GM19023 (cell line): Measurements from ENCODE around the gene RFT1.
"Not testable (repeated sequence)": the region's sequence is repeated elsewhere in the genome, so short reads cannot be mapped to it uniquely, and the experiment has no call there.

Experiments
- ATAC-seq: cut with Tn5 transposase; IDR thresholded peaks from one replicate; pipeline ENCODE4 v1.9.1; 2021; ENCODE audit warnings: mild to moderate bottlenecking, moderate library complexity; ENCODE audit not compliant: unreplicated experiment

The RFT1 gene

DNA sequence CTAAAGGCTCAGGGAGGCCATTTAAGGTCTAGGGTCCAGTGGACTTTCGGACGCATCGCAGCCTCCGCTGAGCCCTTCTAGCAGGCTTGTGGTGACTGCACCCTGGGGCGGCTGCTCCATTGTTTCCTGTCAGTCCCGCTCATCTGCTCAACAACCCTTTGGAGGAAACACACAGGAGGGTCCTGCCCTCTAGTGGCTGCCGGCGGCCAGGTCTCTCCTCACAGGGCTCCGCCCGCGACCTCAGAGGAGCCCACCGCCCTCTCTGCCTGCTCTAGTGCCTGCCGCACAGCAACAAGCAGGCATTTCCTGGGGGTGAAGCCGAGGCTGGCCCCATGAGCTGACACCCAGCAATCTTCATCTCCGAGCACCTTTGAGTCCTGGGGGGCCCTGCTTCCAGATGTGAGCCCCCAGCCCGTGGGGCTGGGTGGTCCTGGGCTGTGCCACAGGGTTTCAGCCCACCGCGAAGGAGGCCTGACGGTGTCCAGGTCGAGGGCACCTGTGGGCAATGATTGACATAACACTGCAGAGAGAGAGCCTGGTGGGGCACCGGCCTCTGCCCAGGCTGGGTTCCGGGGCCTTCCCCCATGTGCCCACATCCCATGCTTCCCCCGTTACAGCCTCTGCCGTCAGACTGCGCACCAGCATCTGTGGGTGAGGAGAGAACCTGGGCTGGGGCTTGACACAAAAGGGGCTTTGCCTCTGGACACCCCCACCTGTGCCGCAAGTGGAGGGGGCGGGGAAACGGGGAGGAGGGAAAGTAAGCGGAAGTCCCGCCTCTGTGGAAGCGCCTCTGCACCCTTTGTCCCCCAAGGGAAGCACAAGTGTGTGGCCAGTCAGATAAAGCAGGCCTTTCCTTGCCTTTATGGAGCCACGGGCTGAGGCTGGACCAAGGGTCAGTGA, 57.3 kb downstream of the RFT1 start:
- peak; percentile 84 for ATAC-seq

DNA sequence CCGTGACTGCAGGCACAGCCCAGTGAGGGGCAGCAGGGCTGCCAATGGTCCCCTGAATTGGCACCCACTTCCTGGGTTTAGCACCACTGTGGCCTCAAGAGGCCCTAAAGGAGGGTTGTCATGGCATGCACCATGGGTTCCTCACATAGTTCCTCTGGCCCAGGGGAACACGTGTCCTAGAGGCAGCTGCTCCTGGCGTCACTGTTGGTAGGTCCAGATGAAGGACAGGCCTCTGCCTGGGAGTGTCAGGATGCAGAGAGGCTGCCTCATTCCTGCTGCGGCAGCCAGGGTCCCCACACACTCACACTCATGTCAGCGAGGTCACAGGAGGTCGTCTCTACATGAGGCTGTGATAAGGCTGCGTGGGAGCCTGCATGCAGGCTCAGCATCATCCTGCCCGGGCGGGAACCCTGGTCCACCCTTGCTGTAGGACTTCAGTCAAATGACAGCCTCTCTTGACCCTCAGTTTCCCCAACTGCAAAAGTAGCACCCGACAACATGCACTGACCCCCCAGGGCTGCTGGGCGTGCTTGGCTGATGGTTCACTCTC, 58.3 kb downstream of the RFT1 start:
- ATAC-seq = no peak

DNA sequence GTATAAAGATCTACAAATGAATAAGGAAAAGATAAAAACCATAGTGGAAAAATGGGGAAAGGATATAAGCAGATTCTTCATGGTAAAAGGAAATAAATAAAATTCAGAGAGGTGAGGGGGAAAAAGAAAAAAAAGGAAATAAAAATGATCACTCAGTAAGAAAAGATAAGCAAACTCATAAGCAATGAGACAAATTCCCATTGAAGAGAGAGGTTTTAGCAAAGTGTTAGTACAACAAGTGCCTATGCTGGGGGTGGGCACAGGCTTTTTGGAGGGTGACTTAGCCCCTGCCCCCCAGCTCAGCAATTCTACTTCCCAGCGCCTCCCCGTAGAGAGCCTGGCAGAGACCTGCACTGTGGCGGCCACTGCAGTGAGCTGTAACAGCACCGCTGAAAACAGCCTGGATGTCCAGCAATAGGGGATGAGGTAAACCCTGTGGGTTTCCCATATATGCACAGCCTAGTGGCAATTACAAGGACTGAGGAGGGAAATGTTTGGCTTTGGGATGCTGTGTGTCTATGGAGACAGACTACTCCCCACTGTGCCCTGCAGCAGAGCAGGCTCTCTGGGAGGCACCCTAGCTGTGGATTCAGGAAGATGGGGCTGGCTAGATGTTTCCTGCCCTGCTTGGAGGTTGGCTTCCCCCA, 60.7 kb downstream of the RFT1 start:
- no peak for ATAC-seq

DNA sequence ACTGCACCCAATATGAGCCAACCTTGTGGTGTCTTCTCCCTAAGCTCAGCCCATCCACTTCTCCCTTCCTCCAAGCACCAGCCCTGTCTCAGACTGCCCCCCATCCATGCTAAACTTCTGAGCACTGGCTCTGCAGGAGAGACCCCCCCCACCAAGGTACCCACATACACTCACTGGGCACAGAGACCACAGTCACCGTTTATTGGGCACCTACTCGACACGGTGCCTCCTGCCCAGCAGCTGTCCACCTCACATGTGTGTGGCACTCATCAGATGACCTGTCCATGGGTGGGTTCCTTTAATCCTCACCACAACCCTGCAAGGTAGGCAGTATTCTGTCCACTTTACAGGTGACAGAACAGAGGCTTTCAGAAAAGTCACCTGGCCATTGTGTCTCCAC, 62.1 kb downstream of the RFT1 start:
- ATAC-seq = no peak

DNA sequence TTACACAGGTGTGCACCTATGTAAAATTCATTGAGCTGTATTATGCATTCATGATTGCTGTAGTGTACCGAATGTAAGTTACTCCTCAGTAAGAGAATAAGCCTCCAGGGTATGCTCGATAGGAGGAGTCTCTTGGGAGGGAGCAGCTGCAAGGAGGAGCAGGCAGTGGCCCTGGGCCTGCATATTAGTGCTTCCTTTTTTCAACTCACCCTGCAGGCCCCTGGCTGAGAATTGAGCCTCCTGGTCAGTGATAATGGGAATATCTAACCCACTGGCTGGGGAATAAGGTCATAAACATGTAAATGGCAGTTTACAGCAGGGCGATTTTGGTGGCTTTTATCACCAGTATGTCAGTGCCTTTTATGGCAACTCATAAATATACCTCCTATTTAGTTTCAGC, 62.7 kb downstream of the RFT1 start:
- ATAC-seq = no peak

DNA sequence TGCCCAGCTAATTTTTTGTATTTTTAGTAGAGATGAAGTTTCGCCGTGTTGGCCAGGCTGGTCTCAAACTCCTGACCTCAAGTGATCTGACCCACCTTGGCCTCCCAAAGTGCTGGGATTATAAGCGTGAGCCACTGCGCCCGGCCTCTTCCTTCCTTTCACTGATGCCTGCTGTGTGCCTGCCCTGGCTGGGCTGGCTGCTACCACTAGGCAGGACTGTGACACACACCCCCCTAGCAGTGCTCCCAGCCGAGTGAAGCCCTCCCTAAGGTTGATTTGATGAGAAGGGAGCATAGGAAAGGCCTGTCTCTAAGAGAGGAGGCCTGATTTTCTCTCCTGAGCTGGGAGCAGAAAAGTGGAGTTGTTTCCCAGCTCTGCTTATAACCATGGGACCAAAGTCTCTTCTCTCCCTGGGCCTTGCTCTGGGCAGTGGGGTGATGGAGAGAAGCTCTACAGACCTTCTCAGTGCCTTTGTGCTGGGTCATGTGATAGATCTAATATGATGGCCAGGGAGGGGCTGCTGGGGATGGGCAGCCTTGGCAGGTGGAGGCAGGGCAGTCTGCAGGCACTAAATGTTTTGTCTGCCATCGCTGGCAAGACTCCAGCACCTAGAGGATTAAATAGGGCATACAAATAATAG, 64.3 kb downstream of the RFT1 start:
- ATAC-seq = no peak

DNA sequence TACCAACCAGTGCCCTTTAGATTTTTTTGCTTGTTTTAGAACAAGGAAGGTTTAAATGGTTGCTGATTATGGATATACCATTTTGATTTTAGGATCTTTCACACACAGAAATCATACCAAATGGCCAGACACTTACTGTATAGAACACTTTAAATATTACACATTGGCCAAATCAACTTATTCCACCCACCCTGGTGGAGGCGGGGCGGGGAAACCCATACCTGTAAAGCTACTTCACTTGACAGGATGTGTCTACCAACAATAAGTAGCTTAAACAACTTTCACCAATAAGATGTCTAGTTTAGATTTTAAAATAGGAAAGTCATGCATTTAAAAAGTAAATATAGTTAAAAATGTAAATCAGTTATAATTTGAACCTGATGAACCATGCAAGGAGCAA, 67.3 kb downstream of the RFT1 start:
- ATAC-seq = no peak

DNA sequence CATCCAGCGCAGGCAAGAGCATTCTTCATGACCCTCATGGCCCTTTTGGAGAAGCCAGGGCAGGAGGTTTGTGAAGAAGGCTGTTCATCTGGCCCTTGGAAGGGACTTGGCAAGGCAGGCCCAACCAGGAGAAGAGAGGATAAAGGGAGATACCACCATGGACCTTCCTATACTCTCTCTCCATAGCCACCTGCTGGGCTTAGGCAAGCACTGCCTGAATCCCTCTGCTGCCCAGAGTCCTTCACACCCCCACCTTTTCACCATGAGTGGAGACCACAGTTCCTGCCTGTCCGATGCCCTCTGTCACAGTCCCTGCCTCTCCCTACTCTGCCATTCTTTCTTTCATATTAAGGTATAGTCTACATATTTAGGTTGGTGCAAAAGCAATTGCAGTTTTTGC, 73.8 kb downstream of the RFT1 start:
- ATAC-seq = no peak

DNA sequence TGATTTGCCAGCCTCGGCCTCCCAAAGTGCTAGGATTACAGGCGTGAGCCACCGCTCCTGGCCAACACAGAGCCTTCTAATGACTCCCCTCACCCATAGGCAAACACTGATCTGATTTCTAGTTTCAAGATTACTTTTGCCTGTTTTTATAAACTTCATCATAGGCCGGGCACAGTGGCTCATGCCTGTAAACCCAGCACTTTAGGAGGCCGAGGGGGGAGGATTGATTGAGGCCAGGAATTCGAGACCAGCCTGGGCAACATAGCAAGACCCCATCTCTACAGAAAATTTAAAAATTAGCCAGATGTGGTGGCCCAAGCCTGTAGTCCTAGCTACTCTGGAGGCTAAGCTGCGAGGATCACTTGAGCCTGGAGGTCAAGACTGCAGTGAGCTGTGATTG, 76.0 kb downstream of the RFT1 start:
- not testable (repeated sequence) for ATAC-seq

DNA sequence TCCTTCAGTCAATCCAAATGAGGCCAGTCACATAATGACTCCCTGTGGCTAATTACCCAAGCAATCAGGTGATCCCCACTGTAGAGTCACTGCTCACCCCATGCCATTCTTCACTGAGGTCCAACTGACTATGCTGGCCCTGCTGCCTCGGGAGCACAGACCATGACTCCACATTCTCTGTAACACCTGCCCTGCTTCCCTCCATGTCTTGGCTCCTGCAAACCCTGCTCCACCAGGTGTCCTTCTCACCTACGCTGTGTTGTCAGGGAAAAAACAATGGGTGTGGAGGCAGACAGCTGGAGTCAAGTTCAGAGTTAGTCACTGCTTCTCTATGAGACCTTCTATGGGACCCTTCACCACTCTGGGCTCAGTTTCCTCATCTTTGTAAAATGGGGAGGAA, 78.3 kb downstream of the RFT1 start:
- no peak for ATAC-seq

DNA sequence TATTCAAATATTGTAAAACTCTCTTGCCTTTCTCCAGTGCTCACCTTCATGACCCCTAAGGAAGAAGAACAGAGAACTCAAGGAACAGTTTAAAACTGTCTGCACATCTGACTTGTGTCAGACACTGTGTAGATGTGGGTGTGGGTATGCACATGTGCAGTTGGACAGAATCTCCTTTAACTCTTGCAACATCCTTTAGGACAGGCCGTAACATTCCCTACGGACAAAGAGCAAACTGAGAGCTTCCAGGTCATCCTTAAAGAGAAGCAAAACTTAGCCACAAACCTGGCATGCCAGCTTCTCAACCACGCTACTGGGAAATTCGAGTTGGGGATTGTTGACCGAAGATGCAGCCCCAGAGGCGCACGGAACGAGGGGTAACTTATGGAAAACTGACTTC, 80.2 kb downstream of the RFT1 start:
- no peak for ATAC-seq

DNA sequence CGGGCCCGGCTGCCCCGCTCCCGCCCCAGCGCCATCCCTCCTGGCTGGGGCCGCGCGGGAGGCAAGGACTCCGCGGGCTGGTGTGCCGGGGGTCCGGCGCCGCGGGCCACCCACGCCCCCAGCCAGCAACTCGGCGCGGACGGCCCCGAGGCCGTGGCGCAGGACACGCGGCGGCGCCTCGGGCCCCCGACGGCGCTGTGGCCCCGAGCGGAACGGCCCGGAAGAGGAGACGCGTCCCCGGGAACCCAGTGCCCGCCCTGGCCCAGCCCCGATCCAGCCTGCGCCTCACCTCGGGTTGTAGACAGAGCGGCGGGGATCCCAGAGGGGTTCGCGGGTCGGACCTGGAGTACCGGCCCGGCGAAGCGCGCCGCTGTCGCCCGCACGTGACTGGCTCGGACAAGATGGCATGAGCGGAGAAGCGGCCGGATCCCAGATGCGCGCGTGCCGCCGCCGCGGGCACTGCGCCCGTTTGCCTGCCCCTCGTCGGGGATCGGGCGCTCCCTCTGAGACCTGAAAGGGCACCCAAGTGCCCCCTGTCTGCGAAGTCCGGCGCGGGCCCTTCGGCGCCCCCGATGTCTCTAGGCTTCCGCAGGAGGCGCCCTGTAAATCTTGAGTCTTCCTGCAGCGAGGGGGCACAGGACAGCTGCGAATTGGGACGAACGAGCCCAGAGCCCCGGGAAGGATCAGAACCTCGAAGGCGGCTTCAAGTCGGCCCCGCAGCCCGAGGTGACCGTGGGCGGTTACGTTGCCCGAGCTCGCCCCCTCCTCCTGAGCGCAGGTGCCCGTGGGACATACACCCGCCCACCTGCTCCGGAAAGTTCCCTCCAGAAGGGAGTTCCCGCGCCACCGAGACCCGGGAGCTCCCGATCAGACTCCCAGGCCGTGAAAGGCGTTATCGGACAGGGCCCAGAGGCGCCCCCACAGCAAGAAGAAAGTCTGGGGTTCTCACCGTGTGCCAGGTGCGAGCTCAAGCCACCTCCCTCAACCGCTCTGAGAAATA, 83.8 kb downstream of the RFT1 start:
- ATAC-seq = peak; percentile 31

DNA sequence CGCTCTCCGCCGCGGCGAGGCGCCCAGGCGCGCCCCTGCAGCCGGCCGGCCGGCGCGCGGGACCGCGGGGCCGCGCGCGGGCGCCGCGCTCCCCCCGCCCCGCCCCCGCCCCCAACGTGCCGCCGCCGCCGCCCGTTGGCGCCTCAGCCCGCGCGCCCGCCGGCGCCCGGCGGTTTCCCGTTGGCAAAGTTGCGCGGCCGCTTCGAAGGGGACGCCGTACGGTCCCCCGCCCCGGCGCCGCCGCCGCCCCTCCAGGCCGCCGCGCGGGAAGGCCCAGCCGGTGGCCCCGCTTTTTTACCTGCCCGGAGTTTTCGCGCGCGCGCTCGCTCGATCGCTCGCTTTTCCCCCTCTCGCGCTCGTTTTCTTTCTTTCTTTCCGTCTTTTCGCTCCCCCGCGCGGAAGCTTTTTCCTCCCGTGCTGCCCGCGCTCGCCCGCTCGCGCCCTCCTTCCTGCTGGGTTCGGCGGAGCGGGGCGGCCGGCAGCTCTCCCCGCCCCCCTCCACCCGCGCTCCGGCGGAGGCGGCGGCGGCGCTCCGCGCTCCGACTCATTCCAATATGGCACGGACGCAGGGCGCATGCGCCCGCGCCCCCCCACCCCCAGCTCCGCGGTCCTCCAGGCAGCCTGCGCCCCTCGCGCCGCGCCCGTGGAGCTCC, 84.6 kb downstream of the RFT1 start, which contains the start of gene SFMBT1:
SFMBT1 (minus strand) TSS at position 556 of the 653 bp plus-strand sequence. CDS start 76,945 bp downstream, outside the sequence.
- ATAC-seq = peak; percentile 46

DNA sequence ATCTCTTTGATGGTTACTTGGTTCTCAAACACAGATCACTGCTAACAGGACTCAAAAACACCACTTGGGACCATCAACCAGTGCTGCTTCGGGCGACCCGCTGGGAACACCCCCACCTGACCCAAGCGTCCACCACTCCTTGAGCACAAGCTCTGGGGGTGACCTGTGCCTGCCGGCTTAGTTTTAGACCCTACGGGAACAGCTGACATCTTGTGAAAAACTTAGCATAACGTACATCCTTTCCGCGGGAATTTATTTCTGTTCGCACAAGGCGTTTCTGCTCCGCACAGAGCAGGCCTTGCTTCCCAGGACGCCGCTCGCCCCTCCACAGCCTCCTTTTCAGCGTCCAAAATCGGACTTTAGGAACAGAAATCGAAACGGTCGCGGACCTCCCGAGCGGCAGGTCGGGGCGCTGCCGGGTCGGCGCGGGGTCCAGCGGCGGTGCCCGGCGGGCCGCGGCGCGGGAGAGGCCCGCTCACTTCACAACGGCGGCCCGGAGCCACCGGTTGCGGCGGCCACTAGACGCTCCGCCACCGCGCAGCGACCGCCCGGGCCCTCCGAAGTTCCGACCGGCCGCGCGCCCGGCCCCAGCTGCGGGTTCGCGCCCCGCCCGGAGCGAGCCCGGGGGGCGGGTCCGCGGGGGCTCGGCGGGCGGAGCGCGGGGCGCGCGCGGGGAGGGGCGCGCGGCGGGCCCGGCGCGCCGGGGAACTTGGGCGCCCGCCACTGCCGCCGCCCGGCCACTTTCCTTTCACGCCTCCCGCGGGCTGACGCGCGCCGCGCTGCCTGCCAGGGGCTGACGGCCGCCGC, 85.3 kb downstream of the RFT1 start:
- ATAC-seq = peak; percentile 37

DNA sequence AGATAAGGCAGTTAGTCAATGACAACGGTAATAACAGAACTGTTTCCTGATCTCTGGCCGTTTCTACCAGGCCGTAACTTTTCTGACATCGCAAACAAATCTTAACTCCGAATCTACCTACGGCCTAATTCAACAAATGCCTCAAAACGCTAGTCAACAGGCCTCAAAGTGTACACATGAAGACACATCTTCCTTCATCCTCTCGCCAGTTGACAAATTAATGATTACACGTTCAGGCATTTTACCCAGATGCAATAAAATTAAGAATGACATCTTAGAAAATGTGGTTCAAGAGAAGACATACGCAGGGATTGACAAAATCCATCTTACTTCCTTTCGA, 85.9 kb downstream of the RFT1 start:
- ATAC-seq = no peak

DNA sequence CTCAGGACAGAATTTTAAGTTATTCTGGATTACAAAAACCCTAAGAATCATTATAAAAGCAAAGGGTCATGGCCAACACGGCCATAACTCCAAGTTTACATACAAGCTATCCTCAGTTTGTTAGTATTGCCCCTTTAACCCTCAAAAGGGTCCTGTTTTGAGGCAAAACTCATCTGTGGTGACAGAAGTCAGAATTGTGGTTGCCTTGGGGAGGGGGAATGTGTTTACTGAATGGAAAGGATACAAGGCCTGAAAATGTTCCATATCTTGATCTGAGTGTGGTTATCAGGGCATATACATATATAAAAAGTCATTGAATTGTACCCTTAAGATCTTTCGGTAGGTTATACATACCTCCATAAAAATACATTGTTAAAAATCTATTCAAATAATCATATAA, 86.5 kb downstream of the RFT1 start:
- no peak for ATAC-seq

DNA sequence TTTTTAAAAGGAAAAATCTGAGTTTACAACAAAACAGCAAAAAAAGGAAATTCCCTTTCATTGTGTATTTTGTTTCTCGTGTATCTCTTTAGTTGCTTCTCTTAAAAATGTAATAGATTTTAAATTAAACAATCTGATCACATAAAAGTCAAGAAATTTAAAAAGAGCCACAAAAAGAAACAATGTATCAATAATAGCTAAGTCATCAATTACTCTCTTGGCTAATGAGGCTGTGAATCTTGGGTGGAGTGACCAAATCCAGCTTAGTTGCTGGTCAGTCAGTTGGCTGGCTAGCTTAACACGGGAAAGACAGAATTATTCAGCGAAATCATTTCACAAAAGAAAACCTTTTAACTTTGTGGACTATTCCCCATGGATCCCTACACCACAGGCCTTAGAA, 87.6 kb downstream of the RFT1 start:
- no peak for ATAC-seq

DNA sequence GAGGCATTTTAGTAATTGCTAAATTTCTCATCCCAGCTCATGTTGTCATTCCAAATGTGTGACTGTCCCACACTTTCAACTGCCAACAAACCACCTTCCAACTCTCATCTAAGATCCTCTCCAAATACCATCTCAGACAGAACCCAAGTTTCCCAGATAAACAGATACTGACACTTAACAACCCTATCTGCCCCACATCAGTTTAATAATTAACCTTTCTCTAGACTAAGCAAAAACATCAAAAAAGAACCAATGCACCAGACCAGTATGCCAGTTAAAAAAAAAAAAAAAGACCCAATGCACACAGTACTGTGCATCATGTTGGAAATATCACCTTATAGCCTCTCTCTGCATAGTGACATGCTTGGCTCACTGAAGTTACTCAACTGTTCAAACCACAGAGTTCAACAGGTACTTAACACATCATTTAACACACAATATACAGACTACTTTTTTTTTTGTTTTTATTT, 89.8 kb downstream of the RFT1 start:
- no peak for ATAC-seq

DNA sequence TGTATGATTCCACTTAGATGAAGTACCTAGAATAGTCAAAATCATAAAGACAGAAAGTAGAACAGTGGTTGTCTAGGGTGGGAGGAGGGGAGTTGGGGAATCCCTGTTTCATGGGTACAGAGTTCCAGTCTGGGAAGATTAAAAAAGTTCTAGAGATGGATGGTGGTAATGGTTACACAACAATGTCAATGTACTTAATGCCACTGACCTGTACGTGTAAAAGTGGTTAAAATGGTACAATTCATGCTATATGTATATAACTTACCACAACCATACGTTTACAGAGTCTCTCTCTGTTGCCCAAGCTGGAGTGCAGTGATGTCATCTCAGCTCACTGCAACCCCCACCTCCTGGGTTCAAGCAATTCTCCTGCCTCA, 90.9 kb downstream of the RFT1 start:
- ATAC-seq = no peak
